HL-60 (cell line): ENCODE results near the gene LAYN.
A peak's percentile ranks its signal among the peaks of the same experiment; 100 is the strongest.

Source experiments
- GABPA ChIP-seq: IDR thresholded peaks from 2 replicates; pipeline ENCODE4 v1.6.1; 2012; ENCODE audit warnings: low read depth
- POLR2AphosphoS5 ChIP-seq: IDR thresholded peaks from 2 replicates; pipeline ENCODE4 v1.6.1; 2012; ENCODE audit warnings: low read depth
- REST ChIP-seq: IDR thresholded peaks from 2 replicates; pipeline ENCODE4 v1.6.1; 2012; ENCODE audit warnings: low read depth; ENCODE audit not compliant: insufficient replicate concordance
- TF ChIP-seq, protein P1 (sequence below): IDR thresholded peaks from one replicate; pipeline ENCODE4 v1.5.1; 2011; ENCODE audit warnings: low read length, control low read depth, inconsistent platforms; ENCODE audit not compliant: insufficient read depth

GRCh38 chr11:111586388-111586831 is 45.9 kb downstream of the LAYN start:
- TF ChIP-seq, protein P1, sequence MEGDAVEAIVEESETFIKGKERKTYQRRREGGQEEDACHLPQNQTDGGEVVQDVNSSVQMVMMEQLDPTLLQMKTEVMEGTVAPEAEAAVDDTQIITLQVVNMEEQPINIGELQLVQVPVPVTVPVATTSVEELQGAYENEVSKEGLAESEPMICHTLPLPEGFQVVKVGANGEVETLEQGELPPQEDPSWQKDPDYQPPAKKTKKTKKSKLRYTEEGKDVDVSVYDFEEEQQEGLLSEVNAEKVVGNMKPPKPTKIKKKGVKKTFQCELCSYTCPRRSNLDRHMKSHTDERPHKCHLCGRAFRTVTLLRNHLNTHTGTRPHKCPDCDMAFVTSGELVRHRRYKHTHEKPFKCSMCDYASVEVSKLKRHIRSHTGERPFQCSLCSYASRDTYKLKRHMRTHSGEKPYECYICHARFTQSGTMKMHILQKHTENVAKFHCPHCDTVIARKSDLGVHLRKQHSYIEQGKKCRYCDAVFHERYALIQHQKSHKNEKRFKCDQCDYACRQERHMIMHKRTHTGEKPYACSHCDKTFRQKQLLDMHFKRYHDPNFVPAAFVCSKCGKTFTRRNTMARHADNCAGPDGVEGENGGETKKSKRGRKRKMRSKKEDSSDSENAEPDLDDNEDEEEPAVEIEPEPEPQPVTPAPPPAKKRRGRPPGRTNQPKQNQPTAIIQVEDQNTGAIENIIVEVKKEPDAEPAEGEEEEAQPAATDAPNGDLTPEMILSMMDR = peak; percentile 16
- TF ChIP-seq POLR2AphosphoS5 (no peak), GABPA (no peak), REST (no peak)
